ENCODE data around the gene CDH4. TPM values are rescaled to one million over a fixed set of nuclear protein-coding genes. Genes with fewer than 3 reads are reported as not detected.

Gene CDH4
- total and polyA plus RNA-seq, 2 donors (not counting 3 experiments of a cell fraction or from before 2014, with no cell fraction given), result 0.17 to 0.51 TPM

- no peaks in the 10 kb centered on the region for H3K4me1 ChIP-seq (ENCODE audit: control insufficient read depth, extremely low read depth, insufficient read depth, low read length)
- H3K9ac ChIP-seq (replicated peaks; ENCODE audit: extremely low read depth, insufficient read depth, low read length), result no peak overlapping the region
- no peaks in the 10 kb centered on the region for H3K36me3 ChIP-seq (ENCODE audit: control insufficient read depth in 2 of 2, extremely low read depth in 1 of 2, insufficient read depth in 2 of 2, low read length in 2 of 2)
- dilution Hi-C loops (cut with MboI; ENCODE audit: extremely low pct_ligation_motif_present, low sequenced_read_pairs) (no loop called here), intact Hi-C loops (cut with micrococcal nuclease) (no loop called here)
- ChIA-PET POLR2A (no interaction called here), CTCF (no interaction called here)
- no peaks in the 10 kb centered on the region for H4K20me1 ChIP-seq (replicated peaks; ENCODE audit: control insufficient read depth, extremely low read depth, insufficient read depth, low read length)
- H3K4me3 ChIP-seq (replicated peaks in 1 of 3; ENCODE audit: insufficient read depth in 1 of 3, low read depth in 1 of 3, low read length in 3 of 3), result no peak overlapping the region
- H3K27me3 ChIP-seq (ENCODE audit: control insufficient read depth in 2 of 2, insufficient read depth in 2 of 2, low read length in 2 of 2), result no peaks in the 10 kb centered on the region
- FAIRE-seq (no peak), DNase-seq (ENCODE audit: low read depth, low spot score) (no peak)
- no TSS peak for BruUV-seq (replicated peaks)
- H3K4me2 ChIP-seq (ENCODE audit: insufficient read depth, low read length), result no peak overlapping the region
- peaks cover 13% of the 10 kb centered on the region for H3K9me3 ChIP-seq (replicated peaks; ENCODE audit: control insufficient read depth, insufficient read depth, low read length)
- H3K79me2 ChIP-seq (ENCODE audit: control insufficient read depth, insufficient read depth, low read length), result no peaks in the 10 kb centered on the region
- no peak overlapping the region for H3K27ac ChIP-seq (ENCODE audit: insufficient read depth, low read depth, low read length)
- TF ChIP-seq JUN (IDR thresholded peaks at IDR 0.05; ENCODE audit: borderline replicate concordance, insufficient read depth, insufficient read length, low read depth), result no peak
- TF ChIP-seq EZH2 (IDR thresholded peaks at IDR 0.05; ENCODE audit: borderline replicate concordance, low read depth, low read length, severe bottlenecking), result no peak
- no peak for TF ChIP-seq MYC (IDR thresholded peaks at IDR 0.05; ENCODE audit: low read depth, low read length)
- no peak for TF ChIP-seq FOS (IDR thresholded peaks at IDR 0.05; ENCODE audit: borderline replicate concordance, insufficient read depth, low read length)
- no peak for TF ChIP-seq CTCF (IDR thresholded peaks at IDR 0.05; ENCODE audit: extremely low read depth in 1 of 2, insufficient read depth in 1 of 2, low read depth in 1 of 2, low read length in 2 of 2)
- TF ChIP-seq MAX (IDR thresholded peaks at IDR 0.05; ENCODE audit: insufficient read depth, insufficient read length), result no peak
- no peak for TF ChIP-seq POLR2AphosphoS5 (IDR thresholded peaks at IDR 0.05; ENCODE audit: insufficient read depth, low read depth, low read length)
- TF ChIP-seq POLR2A (IDR thresholded peaks at IDR 0.05; ENCODE audit: low read depth, low read length), result no peak
- no peak for TF ChIP-seq GATA2 (IDR thresholded peaks at IDR 0.05; ENCODE audit: insufficient read depth, insufficient read length, low read depth, low read length)
- H2AFZ ChIP-seq (ENCODE audit: low read depth, low read length), result no peak overlapping the region
- H3K9me1 ChIP-seq (replicated peaks; ENCODE audit: control insufficient read depth, extremely low read depth, insufficient read depth, low read length), result no peaks in the 10 kb centered on the region
Observed at GRCh38 chr20:61599061-61599531, 347.0 kb downstream of the CDH4 start.

Data from endothelial cell of umbilical vein (primary cell).